Myocyte (in vitro differentiated cells): ENCODE measurements around the gene GATAD2A. TPM values are rescaled to one million over a fixed set of nuclear protein-coding genes. Genes with fewer than 3 reads are reported as not detected.

ENCODE experiments used
- microRNA counts: library from miRNA; unstranded; fragments of <30 nt; microRNA quantifications from one replicate; lab custom pipeline; 2016
- microRNA-seq: library from miRNA; unstranded; fragments of <30 nt; microRNA quantifications from one replicate; pipeline ENCODE4, GENCODE V29; 2016
- total RNA-seq: library from RNA; depleted of rRNA; stranded (reverse); fragments of >200 nt; gene quantifications from 2 replicates; pipeline ENCODE4 v1.2.3, GENCODE V29; 2014

GATAD2A gene
- total RNA-seq, 1 donor from 2014 or later: 49.5 TPM

MicroRNA genes within 50 kb of the gene (microRNA counts, 767-probe panel; counts per million panel counts)
- not detected for microRNA hsa-miR-640 (lab: Ali Mortazavi, UCI)

Small RNA genes within 50 kb of the gene (microRNA-seq; reads per million reads assigned to microRNA genes)
- gene MIR640: not detected

Other genes with a start within 250 kb of the GATAD2A start
- gene MEF2B, start 235.4 kb upstream of the GATAD2A start, total RNA-seq: not detected in 2 replicates
- gene BORCS8, start 213.5 kb upstream of the GATAD2A start, total RNA-seq: 12.7 and 15.4 TPM in 2 replicates
- 46.4 and 55.4 TPM in 2 replicates for gene RFXANK, start 213.4 kb upstream of the GATAD2A start, total RNA-seq
- gene NR2C2AP, start 202.3 kb upstream of the GATAD2A start, total RNA-seq: 6.9 and 9.7 TPM in 2 replicates
- 0.05 TPM in 1 of 2 replicates, not detected in the other for gene NCAN, start 193.7 kb upstream of the GATAD2A start, total RNA-seq
- 0.13 and 0.21 TPM in 2 replicates for gene TM6SF2, start 132.4 kb upstream of the GATAD2A start, total RNA-seq
- 32.6 and 36.4 TPM in 2 replicates for gene SUGP1, start 85.2 kb upstream of the GATAD2A start, total RNA-seq
- gene MAU2, start 84.8 kb upstream of the GATAD2A start, total RNA-seq: 32.0 and 40.3 TPM in 2 replicates
- 0.91 and 1.4 TPM in 2 replicates for gene TSSK6, start 109.9 kb downstream of the GATAD2A start, total RNA-seq
- 18.0 and 46.5 TPM in 2 replicates for gene NDUFA13, start 110.5 kb downstream of the GATAD2A start, total RNA-seq
- 1.6 and 4.5 TPM in 2 replicates for gene YJEFN3, start 123.2 kb downstream of the GATAD2A start, total RNA-seq
- 0.26 and 0.62 TPM in 2 replicates for gene CILP2, start 132.6 kb downstream of the GATAD2A start, total RNA-seq
- 1.1 and 1.8 TPM in 2 replicates for gene PBX4, start 213.0 kb downstream of the GATAD2A start, total RNA-seq
- gene LPAR2, start 222.5 kb downstream of the GATAD2A start, total RNA-seq: 3.1 and 3.7 TPM in 2 replicates
- gene GMIP, start 238.0 kb downstream of the GATAD2A start, total RNA-seq: 12.4 and 13.3 TPM in 2 replicates